Mucosa of descending colon (tissue), 3 donors: Measurements from ENCODE around the gene FYB1. TPM values are rescaled to one million over a fixed set of nuclear protein-coding genes. Genes with fewer than 3 reads are reported as not detected.

ENCODE experiments used
- ATAC-seq: fragments of 200-7000 bp; cut with Tn5 transposase; one replicate; pipeline ENCODE4 v1.9.1; 2020; ENCODE audit warnings: mild to moderate bottlenecking, moderate library complexity
- DNase-seq, 3 donors: peaks; one replicate each; pipeline ENCODE4 v3.0.0-alpha.2; 2020
- H3K36me3 ChIP-seq: fragments of 200-600 bp; one replicate; pipeline ENCODE4 v1.8.0; 2021; ENCODE audit warnings: low read depth, mild to moderate bottlenecking
- H3K4me1 ChIP-seq: fragments of 200-600 bp; one replicate; pipeline ENCODE4 v1.8.0; 2021; ENCODE audit warnings: low read depth, mild to moderate bottlenecking
- H3K4me3 ChIP-seq: fragments of 200-600 bp; one replicate; pipeline ENCODE4 v1.8.0; 2021; ENCODE audit warnings: mild to moderate bottlenecking
- H3K9me3 ChIP-seq: fragments of 200-600 bp; one replicate; pipeline ENCODE4 v1.8.0; 2021; ENCODE audit warnings: mild to moderate bottlenecking
- CTCF ChIP-seq: fragments of 200-600 bp; IDR thresholded peaks from one replicate; pipeline ENCODE4 v1.8.0; 2022; ENCODE audit warnings: antibody characterized with exemption, mild to moderate bottlenecking
- intact Hi-C, 2 donors: fragments of 100-400 bp; cut with DNase I in 1 of 2; cut with micrococcal nuclease in 1 of 2; formaldehyde crosslinking; loops; one replicate each; pipeline versions ENCODE4 v1.11.0 to v1.11.1; 2022; cut with DNase I, micrococcal nuclease
- total RNA-seq, 3 donors: library from RNA; stranded (reverse); fragmentation: NEBNext Ultra II Directional in 2 of 3; extraction: Animal tissue kit (Norgen Biotek cat#: 25700) in 2 of 3; gene quantifications; one replicate each; pipeline versions ENCODE4 v1.2.1 to v1.2.4, GENCODE V29; 2021 to 2023
- donor health status: DM: no; HTN: no; CAD: no; lungs with moderate emphysema.
- donor health status: DM: no; HTN: no; CAD: no.
- donor health status: DM: no; HTN: yes; CAD: no.

FYB1 gene
- total RNA-seq, 3 donors from 2014 or later: 11.5 to 19.4 (median 13.1) TPM

DNA sequence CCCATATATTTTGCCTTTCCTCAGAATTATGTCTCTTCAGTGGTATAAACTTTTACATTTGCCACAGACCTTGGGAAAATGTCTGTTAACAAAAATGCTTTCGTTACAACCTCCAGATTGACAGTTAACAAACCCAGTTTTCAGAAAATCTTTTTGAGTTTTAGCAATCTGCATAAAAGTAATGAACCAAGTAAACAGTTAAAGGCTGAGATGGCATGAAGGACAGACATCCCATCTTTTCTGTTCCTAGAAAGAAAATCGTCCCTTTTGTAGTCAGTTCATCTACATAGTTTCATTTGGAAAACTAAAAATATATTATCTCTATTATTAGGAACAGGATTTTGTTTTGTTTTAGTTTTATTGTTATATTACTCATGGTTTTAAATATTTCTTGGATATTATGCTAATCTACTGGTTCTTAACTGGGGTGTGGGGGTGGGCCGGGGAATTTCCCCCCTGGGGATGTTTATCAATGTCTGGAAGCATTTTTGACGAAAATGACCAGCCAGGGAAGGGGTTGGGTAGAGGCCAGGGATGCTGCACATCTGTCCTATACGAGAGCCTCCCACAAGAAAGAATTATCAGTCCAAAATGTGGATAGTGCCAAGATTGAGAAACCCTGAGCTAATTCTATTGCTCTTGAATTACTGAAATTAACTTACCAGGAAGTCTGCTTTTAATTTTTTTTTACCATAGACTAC, 11.9 kb downstream of the FYB1 start:
- no peaks in the 10 kb centered on the region for H3K36me3 ChIP-seq
- intact Hi-C loops: no loop called here
- no peak for ATAC-seq

GRCh38 chr5:39206630-39207321, 12.6 kb downstream of the FYB1 start:
- no peak overlapping the region for H3K4me3 ChIP-seq
- intact Hi-C loops: no loop called here
- no peaks in the 10 kb centered on the region for H3K4me1 ChIP-seq
- no peaks in the 10 kb centered on the region for H3K36me3 ChIP-seq
- DNase-seq (no peak), ATAC-seq (no peak)
- no peaks in the 10 kb centered on the region for H3K9me3 ChIP-seq
- no peak for TF ChIP-seq CTCF

More for the DNA sequence above, 11.9 kb downstream of the FYB1 start:
- Histone ChIP-seq H3K4me3 (no peak overlapping the region), H3K9me3 (no peaks in the 10 kb centered on the region), H3K4me1 (no peaks in the 10 kb centered on the region)
- no peak for DNase-seq
- no peak for TF ChIP-seq CTCF

GRCh38 chr5:39205550-39205949, 13.8 kb downstream of the FYB1 start:
- DNase-seq: no peak
- intact Hi-C loops: no loop called here
- no peak for ATAC-seq
- no peak for TF ChIP-seq CTCF
- Histone ChIP-seq H3K36me3 (no peaks in the 10 kb centered on the region), H3K4me3 (no peak overlapping the region), H3K9me3 (no peaks in the 10 kb centered on the region), H3K4me1 (no peaks in the 10 kb centered on the region)

GRCh38 chr5:39203951-39204350, 15.4 kb downstream of the FYB1 start:
- intact Hi-C loops: no loop called here
- ATAC-seq (no peak), DNase-seq (no peak)
- H3K36me3 ChIP-seq: no peaks in the 10 kb centered on the region
- H3K4me1 ChIP-seq: no peaks in the 10 kb centered on the region
- H3K9me3 ChIP-seq: no peaks in the 10 kb centered on the region
- no peak overlapping the region for H3K4me3 ChIP-seq
- no peak for TF ChIP-seq CTCF

- intact Hi-C loops: no loop called here
- no peak overlapping the region for H3K4me3 ChIP-seq
- no peaks in the 10 kb centered on the region for H3K9me3 ChIP-seq
- DNase-seq (no peak), ATAC-seq (no peak)
- no peaks in the 10 kb centered on the region for H3K36me3 ChIP-seq
- no peaks in the 10 kb centered on the region for H3K4me1 ChIP-seq
- TF ChIP-seq CTCF: no peak
Observed at GRCh38 chr5:39203275-39203922, 16.0 kb downstream of the FYB1 start.
